Measurements from ENCODE around the gene TCP10L.

Gene TCP10L

GRCh38 chr21:32569261-32570230 is 15.8 kb downstream of the TCP10L start (continued):
- peak; percentile 75 for TF ChIP-seq PRDM10 (tag by site-specific recombination; IDR thresholded peaks at IDR 0.05)
- TF ChIP-seq ZNF530 (tag by site-specific recombination; IDR thresholded peaks at IDR 0.05; ENCODE audit: low read depth): no peak
- TF ChIP-seq BCL11A (tag by site-specific recombination; IDR thresholded peaks at IDR 0.05; ENCODE audit: low read depth): no peak
- peak; percentile 82 for TF ChIP-seq GLIS2 (tag by site-specific recombination; IDR thresholded peaks at IDR 0.05)
- TF ChIP-seq ZNF596 (tag by site-specific recombination; IDR thresholded peaks at IDR 0.05): no peak
- no peak for TF ChIP-seq HOXD13 (CRISPR knock-in tag; IDR thresholded peaks at IDR 0.05; ENCODE audit: borderline replicate concordance)
- no peak for TF ChIP-seq YY2 (tag by site-specific recombination; IDR thresholded peaks at IDR 0.05)
- TF ChIP-seq ZNF510 (tag by site-specific recombination; IDR thresholded peaks at IDR 0.05; ENCODE audit: insufficient replicate concordance): no peak
- TF ChIP-seq IKZF3 (tag by site-specific recombination; IDR thresholded peaks at IDR 0.05): no peak
- peak; percentile 59; the same call in 1 of the 2 replicates for TF ChIP-seq ZFP69B (tag by site-specific recombination; IDR thresholded peaks at IDR 0.05)
- TF ChIP-seq ZNF157 (tag by site-specific recombination; IDR thresholded peaks at IDR 0.05): no peak
- TF ChIP-seq, protein P1, sequence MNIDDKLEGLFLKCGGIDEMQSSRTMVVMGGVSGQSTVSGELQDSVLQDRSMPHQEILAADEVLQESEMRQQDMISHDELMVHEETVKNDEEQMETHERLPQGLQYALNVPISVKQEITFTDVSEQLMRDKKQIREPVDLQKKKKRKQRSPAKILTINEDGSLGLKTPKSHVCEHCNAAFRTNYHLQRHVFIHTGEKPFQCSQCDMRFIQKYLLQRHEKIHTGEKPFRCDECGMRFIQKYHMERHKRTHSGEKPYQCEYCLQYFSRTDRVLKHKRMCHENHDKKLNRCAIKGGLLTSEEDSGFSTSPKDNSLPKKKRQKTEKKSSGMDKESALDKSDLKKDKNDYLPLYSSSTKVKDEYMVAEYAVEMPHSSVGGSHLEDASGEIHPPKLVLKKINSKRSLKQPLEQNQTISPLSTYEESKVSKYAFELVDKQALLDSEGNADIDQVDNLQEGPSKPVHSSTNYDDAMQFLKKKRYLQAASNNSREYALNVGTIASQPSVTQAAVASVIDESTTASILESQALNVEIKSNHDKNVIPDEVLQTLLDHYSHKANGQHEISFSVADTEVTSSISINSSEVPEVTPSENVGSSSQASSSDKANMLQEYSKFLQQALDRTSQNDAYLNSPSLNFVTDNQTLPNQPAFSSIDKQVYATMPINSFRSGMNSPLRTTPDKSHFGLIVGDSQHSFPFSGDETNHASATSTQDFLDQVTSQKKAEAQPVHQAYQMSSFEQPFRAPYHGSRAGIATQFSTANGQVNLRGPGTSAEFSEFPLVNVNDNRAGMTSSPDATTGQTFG (tag by site-specific recombination; IDR thresholded peaks at IDR 0.05; ENCODE audit: borderline replicate concordance): no peak
- no peak for TF ChIP-seq TCF7L2 (IDR thresholded peaks at IDR 0.05; ENCODE audit: borderline replicate concordance, low read depth, low read length)
- TF ChIP-seq ZNF423 (tag by site-specific recombination; IDR thresholded peaks at IDR 0.05): no peak
- TF ChIP-seq ZXDB (tag by site-specific recombination; IDR thresholded peaks at IDR 0.05): 0 out of 2 replicates have a peak, but pooled peaks have one; percentile 69
- TF ChIP-seq ZBTB17 (tag by site-specific recombination; IDR thresholded peaks at IDR 0.05): peak; percentile 99
- no peak for TF ChIP-seq KLF7 (tag by site-specific recombination; IDR thresholded peaks at IDR 0.05; ENCODE audit: borderline replicate concordance)
- no peak; the same call in 1 of the 2 replicates for TF ChIP-seq ZSCAN4 (tag by site-specific recombination; IDR thresholded peaks at IDR 0.05)
- TF ChIP-seq, protein P2, sequence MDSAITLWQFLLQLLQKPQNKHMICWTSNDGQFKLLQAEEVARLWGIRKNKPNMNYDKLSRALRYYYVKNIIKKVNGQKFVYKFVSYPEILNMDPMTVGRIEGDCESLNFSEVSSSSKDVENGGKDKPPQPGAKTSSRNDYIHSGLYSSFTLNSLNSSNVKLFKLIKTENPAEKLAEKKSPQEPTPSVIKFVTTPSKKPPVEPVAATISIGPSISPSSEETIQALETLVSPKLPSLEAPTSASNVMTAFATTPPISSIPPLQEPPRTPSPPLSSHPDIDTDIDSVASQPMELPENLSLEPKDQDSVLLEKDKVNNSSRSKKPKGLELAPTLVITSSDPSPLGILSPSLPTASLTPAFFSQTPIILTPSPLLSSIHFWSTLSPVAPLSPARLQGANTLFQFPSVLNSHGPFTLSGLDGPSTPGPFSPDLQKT (IDR thresholded peaks at IDR 0.05; ENCODE audit: borderline replicate concordance, low read depth, low read length): no peak
- TF ChIP-seq, protein P3, sequence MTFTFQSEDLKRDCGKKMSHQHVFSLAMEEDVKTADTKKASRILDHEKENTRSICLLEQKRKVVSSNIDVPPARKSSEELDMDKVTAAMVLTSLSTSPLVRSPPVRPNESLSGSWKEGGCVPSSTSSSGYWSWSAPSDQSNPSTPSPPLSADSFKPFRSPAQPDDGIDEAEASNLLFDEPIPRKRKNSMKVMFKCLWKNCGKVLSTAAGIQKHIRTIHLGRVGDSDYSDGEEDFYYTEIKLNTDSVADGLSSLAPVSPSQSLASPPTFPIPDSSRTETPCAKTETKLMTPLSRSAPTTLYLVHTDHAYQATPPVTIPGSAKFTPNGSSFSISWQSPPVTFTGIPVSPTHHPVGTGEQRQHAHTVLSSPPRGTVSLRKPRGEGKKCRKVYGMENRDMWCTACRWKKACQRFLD (tag by site-specific recombination; IDR thresholded peaks at IDR 0.05): no peak
- peak; percentile 29 for TF ChIP-seq KLF1 (tag by site-specific recombination; IDR thresholded peaks at IDR 0.05)
- peak; percentile 73 for TF ChIP-seq GLIS1 (tag by site-specific recombination; IDR thresholded peaks at IDR 0.05)
- no peak for TF ChIP-seq OVOL3 (tag by site-specific recombination; IDR thresholded peaks at IDR 0.05)
- no peak for TF ChIP-seq ZNF843 (tag by site-specific recombination; IDR thresholded peaks at IDR 0.05)
- peak; percentile 64 for TF ChIP-seq ZNF341 (tag by site-specific recombination; IDR thresholded peaks at IDR 0.05; ENCODE audit: low read depth)
- peak; percentile 91 for TF ChIP-seq ZNF610 (tag by site-specific recombination; IDR thresholded peaks at IDR 0.05; ENCODE audit: borderline replicate concordance)
- TF ChIP-seq ZBTB8A (tag by site-specific recombination; IDR thresholded peaks at IDR 0.05): peak; percentile 81
- no peak for TF ChIP-seq ZNF623 (tag by site-specific recombination; IDR thresholded peaks at IDR 0.05)
